MM.1S (cell line): ENCODE measurements around the gene TRDN.

ENCODE experiments used
- CTCF ChIP-seq: fragments of 300-600 bp; sonication (generic); IDR thresholded peaks from 2 replicates; pipeline ENCODE4 v1.5.1; 2016; ENCODE audit warnings: antibody characterized with exemption, low read length, mixed read lengths
- EZH2 ChIP-seq: fragments of 300-600 bp; sonication (generic); optimal IDR thresholded peaks from 2 replicates; pipeline ENCODE3; 2017; ENCODE audit warnings: low read depth, mild to moderate bottlenecking, antibody characterized with exemption, low read length, mixed read lengths

- TF ChIP-seq EZH2 (no peak), CTCF (no peak)
Measured at GRCh38 chr6:123562264-123562663, 74.5 kb downstream of the TRDN start.
